Measurements from ENCODE around the gene JMJD1C.

- TF ChIP-seq POLR2A (IDR thresholded peaks at IDR 0.05) (no peak), CTCF (IDR thresholded peaks at IDR 0.05) (no peak)
These were observed 41.2 kb downstream of the JMJD1C start for GRCh38 chr10:63424576-63424975.
